Measurements from ENCODE around the gene CRX.
A peak's percentile ranks its signal among the peaks of the same experiment; 100 is the strongest.
"Not testable (repeated sequence)": the region's sequence is repeated elsewhere in the genome, so short reads cannot be mapped to it uniquely, and the experiment has no call there.

The CRX gene

GRCh38 chr19:47821460-47822020, at the start of gene CRX:
TSS of gene CRX (plus strand) at chr19:47821937. CDS start at chr19:47834444, 12,507 bp downstream.
- DNase-seq: no peak

- no peak for DNase-seq
Observed at GRCh38 chr19:47776568-47776967, 45.2 kb upstream of the CRX start.

- not testable (repeated sequence) for DNase-seq
Observed at GRCh38 chr19:47777245-47778048, 44.3 kb upstream of the CRX start.

- DNase-seq: peak; percentile 75 to 85
Observed at GRCh38 chr19:47778049-47778953, 43.4 kb upstream of the CRX start, which contains the start of gene SELENOW. TSS of gene SELENOW (plus strand) at chr19:47778703. CDS start at chr19:47778786, 83 bp downstream.

GRCh38 chr19:47778954-47779351, 42.8 kb upstream of the CRX start:
- DNase-seq: peak in 1 of 2 donors; percentile 24

- no peak for DNase-seq
Observed at GRCh38 chr19:47779524-47780214, 42.1 kb upstream of the CRX start.

- DNase-seq: no peak
Observed at GRCh38 chr19:47780215-47780551, 41.6 kb upstream of the CRX start.

- DNase-seq: no peak
Observed at GRCh38 chr19:47781590-47782262, 40.0 kb upstream of the CRX start.

- DNase-seq: no peak
Observed at GRCh38 chr19:47786566-47786965, 35.2 kb upstream of the CRX start.

- not testable (repeated sequence) for DNase-seq
Observed at GRCh38 chr19:47787307-47787706, 34.4 kb upstream of the CRX start.

GRCh38 chr19:47789811-47790210, 31.9 kb upstream of the CRX start:
- DNase-seq: not testable (repeated sequence)

- DNase-seq: peak; percentile 75 to 78
Observed at GRCh38 chr19:47790398-47790814, 31.3 kb upstream of the CRX start.

- no peak for DNase-seq
Observed at GRCh38 chr19:47792616-47793015, 29.1 kb upstream of the CRX start.

- DNase-seq: no peak
Observed at GRCh38 chr19:47794526-47794925, 27.2 kb upstream of the CRX start.

GRCh38 chr19:47796785-47797184, 25.0 kb upstream of the CRX start:
- no peak for DNase-seq

GRCh38 chr19:47797996-47798903, 23.5 kb upstream of the CRX start:
- no peak for DNase-seq

- no peak for DNase-seq
Observed at GRCh38 chr19:47798904-47799266, 22.9 kb upstream of the CRX start.

- DNase-seq: no peak
Observed at GRCh38 chr19:47801270-47801669, 20.5 kb upstream of the CRX start.

GRCh38 chr19:47802521-47803043, 19.2 kb upstream of the CRX start:
- DNase-seq: no peak

- not testable (repeated sequence) for DNase-seq
Observed at GRCh38 chr19:47803148-47803547, 18.6 kb upstream of the CRX start.

GRCh38 chr19:47803671-47804070, 18.1 kb upstream of the CRX start:
- not testable (repeated sequence) for DNase-seq

Measured in CD4-positive, alpha-beta T cell treated with Interleukin-4 for 1 hour (primary cell).